Smooth muscle cell (in vitro differentiated cells): ENCODE results near the gene ARPC5. TPM values are rescaled to one million over a fixed set of nuclear protein-coding genes. Genes with fewer than 3 reads are reported as not detected.

ENCODE experiments used
- DNase-seq: peaks from one replicate; lab custom pipeline; 2025; ENCODE audit not compliant: unreplicated experiment; lab: John Stamatoyannopoulos, UW
- H2AFZ ChIP-seq: fragments of 200-600 bp; sonication (generic); 2 replicates; pipeline ENCODE4 v1.6.0; 2016; ENCODE audit warnings: antibody characterized with exemption, low read depth, mild to moderate bottlenecking
- H3F3A ChIP-seq: fragments of 200-600 bp; sonication (generic); 2 replicates; pipeline ENCODE4 v1.6.0; 2017; ENCODE audit warnings: antibody characterized with exemption, low read depth
- H3K27ac ChIP-seq: fragments of 200-600 bp; sonication (generic); 2 replicates; pipeline ENCODE4 v1.5.1; 2016; ENCODE audit warnings: low read depth, mild to moderate bottlenecking
- H3K27me3 ChIP-seq: fragments of 200-600 bp; sonication (generic); 2 replicates; pipeline ENCODE4 v1.6.1; 2016; ENCODE audit warnings: low read depth, mild to moderate bottlenecking
- H3K36me3 ChIP-seq: fragments of 200-600 bp; sonication (generic); 2 replicates; pipeline ENCODE4 v1.5.1; 2016; ENCODE audit warnings: low read depth
- H3K4me1 ChIP-seq: fragments of 200-600 bp; sonication (generic); 2 replicates; pipeline ENCODE4 v1.5.1; 2016; ENCODE audit warnings: low read depth
- H3K4me2 ChIP-seq: fragments of 200-600 bp; sonication (generic); 2 replicates; pipeline ENCODE4 v1.6.0; 2016; ENCODE audit warnings: mild to moderate bottlenecking
- H3K4me3 ChIP-seq: fragments of 200-600 bp; sonication (generic); 2 replicates; pipeline ENCODE4 v1.5.1; 2016; ENCODE audit warnings: mild to moderate bottlenecking
- H3K79me2 ChIP-seq: fragments of 200-600 bp; sonication (generic); 2 replicates; pipeline ENCODE4 v1.6.0; 2016; ENCODE audit warnings: low read depth, mild to moderate bottlenecking
- H3K9ac ChIP-seq: fragments of 200-600 bp; sonication (generic); 2 replicates; pipeline ENCODE4 v1.6.0; 2016; ENCODE audit warnings: low read depth
- H3K9me3 ChIP-seq: fragments of 200-600 bp; sonication (generic); replicated peaks from 2 replicates; pipeline ENCODE4 v1.5.1; 2016; ENCODE audit warnings: low read depth
- H4K20me1 ChIP-seq: fragments of 200-600 bp; sonication (generic); 2 replicates; pipeline ENCODE4 v1.6.0; 2016; ENCODE audit warnings: low read depth
- CTCF ChIP-seq: fragments of 200-600 bp; sonication (generic); IDR thresholded peaks from 2 replicates; pipeline ENCODE4 v1.5.1; 2017; ENCODE audit warnings: borderline replicate concordance, mild to moderate bottlenecking, antibody characterized with exemption; ENCODE audit not compliant: insufficient read depth, poor library complexity, severe bottlenecking
- WGBS: methylation state at CpG from one replicate; pipeline ENCODE4 v1.1.7; 2016; ENCODE audit warnings: low lambda C conversion rate; 5-methylcytosine and 5-hydroxymethylcytosine counted together
- polyA plus RNA-seq: library from polyadenylated mRNA; unstranded; fragments of >200 nt; fragmentation: Nextera tagmentation; extraction: Ambion mirVana; gene quantifications from 2 replicates; pipeline ENCODE4 v1.2.1, GENCODE V29; 2016
- total RNA-seq: library from RNA; depleted of rRNA; stranded (reverse); fragments of >200 nt; gene quantifications from 2 replicates; pipeline ENCODE4 v1.2.3, GENCODE V29; 2014

The ARPC5 gene
- total and polyA plus RNA-seq, 2 experiments from 2014 or later = 188 to 205 TPM

- peak overlapping the region; percentile 82 for H3K4me2 ChIP-seq
- peaks cover 17% of the 10 kb centered on the region for H3K36me3 ChIP-seq
- TF ChIP-seq CTCF = peak; percentile 42
- no peak overlapping the region for H3K9ac ChIP-seq
- no peaks in the 10 kb centered on the region for H3K9me3 ChIP-seq
- no peak for DNase-seq
- H3K27ac ChIP-seq = peak overlapping the region; percentile 79
- H4K20me1 ChIP-seq = peaks cover 53% of the 10 kb centered on the region
- peaks cover 10% of the 10 kb centered on the region for H3F3A ChIP-seq
- H3K27me3 ChIP-seq = peaks cover 11% of the 10 kb centered on the region
- H3K79me2 ChIP-seq = peaks cover 58% of the 10 kb centered on the region
- H3K4me3 ChIP-seq = peak overlapping the region; percentile 89
- no peak overlapping the region for H2AFZ ChIP-seq
- peaks cover 30% of the 10 kb centered on the region for H3K4me1 ChIP-seq
- 2% methylated on average over 1 of the region's 1 CpG for WGBS
These were observed 1.8 kb downstream of the ARPC5 start for GRCh38 chr1:183633676-183634343.

DNA sequence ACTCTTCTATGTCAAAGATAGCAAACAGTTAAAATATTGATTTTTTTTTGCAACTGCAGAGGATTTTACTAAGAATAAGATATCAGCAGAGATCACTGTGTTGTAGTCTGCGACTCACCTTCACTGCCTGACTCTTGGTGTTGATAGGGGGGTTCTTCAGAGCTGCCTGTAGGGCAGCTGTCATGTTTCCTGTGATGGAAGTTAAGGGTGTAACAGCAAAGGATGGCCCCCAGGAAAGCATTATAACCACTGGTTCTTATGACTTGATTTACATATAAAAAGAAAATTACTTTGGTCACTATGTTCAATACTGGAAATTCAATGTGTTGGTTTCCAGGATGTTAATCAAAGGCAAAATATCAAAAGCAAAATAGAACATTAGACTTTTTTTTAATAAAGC lies 2.6 kb downstream of the ARPC5 start:
- Histone ChIP-seq H3K9ac (no peak overlapping the region), H3K27ac (peak overlapping the region; percentile 16), H3K79me2 (peaks cover 58% of the 10 kb centered on the region), H3K9me3 (no peaks in the 10 kb centered on the region), H2AFZ (no peak overlapping the region), H3K4me3 (peak overlapping the region; percentile 89), H3K36me3 (peaks cover 20% of the 10 kb centered on the region), H3F3A (peaks cover 10% of the 10 kb centered on the region), H4K20me1 (peaks cover 61% of the 10 kb centered on the region), H3K27me3 (peaks cover 6% of the 10 kb centered on the region), H3K4me1 (peaks cover 30% of the 10 kb centered on the region), H3K4me2 (peak overlapping the region; percentile 82)
- no peak for DNase-seq
- no peak for TF ChIP-seq CTCF
- WGBS = 42% methylated on average over 1 of the region's 1 CpG

- peaks cover 30% of the 10 kb centered on the region for H3K4me1 ChIP-seq
- peak overlapping the region; percentile 82 for H3K4me2 ChIP-seq
- WGBS = 32% methylated on average over 2 of the region's 2 CpGs
- peak overlapping the region; percentile 16 for H3K27ac ChIP-seq
- H3F3A ChIP-seq = peaks cover 10% of the 10 kb centered on the region
- no peaks in the 10 kb centered on the region for H3K27me3 ChIP-seq
- peaks cover 68% of the 10 kb centered on the region for H4K20me1 ChIP-seq
- no peak overlapping the region for H2AFZ ChIP-seq
- H3K36me3 ChIP-seq = peaks cover 20% of the 10 kb centered on the region
- H3K79me2 ChIP-seq = peaks cover 58% of the 10 kb centered on the region
- TF ChIP-seq CTCF = no peak
- H3K4me3 ChIP-seq = peak overlapping the region; percentile 89
- H3K9ac ChIP-seq = peak overlapping the region; percentile 24
- no peaks in the 10 kb centered on the region for H3K9me3 ChIP-seq
- DNase-seq = no peak
These were observed 3.5 kb downstream of the ARPC5 start for GRCh38 chr1:183632114-183632513.

- H3K79me2 ChIP-seq = peaks cover 58% of the 10 kb centered on the region
- no peak overlapping the region for H3K9ac ChIP-seq
- no peak overlapping the region for H3K4me3 ChIP-seq
- peaks cover 24% of the 10 kb centered on the region for H3K4me1 ChIP-seq
- H3K4me2 ChIP-seq = no peak overlapping the region
- no peak for DNase-seq
- no peaks in the 10 kb centered on the region for H3K27me3 ChIP-seq
- H3F3A ChIP-seq = peaks cover 16% of the 10 kb centered on the region
- no peak for TF ChIP-seq CTCF
- peaks cover 20% of the 10 kb centered on the region for H3K36me3 ChIP-seq
- no peak overlapping the region for H3K27ac ChIP-seq
- H2AFZ ChIP-seq = no peak overlapping the region
- 36% methylated on average over 2 of the region's 2 CpGs for WGBS
- no peaks in the 10 kb centered on the region for H3K9me3 ChIP-seq
- peaks cover 80% of the 10 kb centered on the region for H4K20me1 ChIP-seq
These were observed 4.8 kb downstream of the ARPC5 start for GRCh38 chr1:183630748-183631147.
